HCT116 (cell line): ENCODE data around the gene POU5F1. TPM values are rescaled to one million over a fixed set of nuclear protein-coding genes. Genes with fewer than 3 reads are reported as not detected.

Experiments used
- ATAC-seq: fragments of 200-7000 bp; cut with Tn5 transposase; 2 replicates; pipeline ENCODE4 v1.9.1; 2020; ENCODE audit warnings: mild to moderate bottlenecking, moderate library complexity
- BruUV-seq: library from RNA; stranded (reverse); fragments of 400-500 nt; replicated peaks from 2 replicates; lab custom pipeline; 2021; lab: Mats Ljungman, UMichigan
- CTCF ChIA-PET: fragments of 300-600 bp; sonication (Branson Sonifier 250); formaldehyde crosslinking; loops from one replicate; lab custom pipeline; 2021; ENCODE audit warnings: antibody characterized with exemption; lab: Charles Lee
- POLR2A ChIA-PET: fragments of 300-600, 350-600 bp; sonication (Branson Sonifier 250); formaldehyde crosslinking; loops from one replicate; lab custom pipeline; 2021; ENCODE audit warnings: antibody characterized with exemption; lab: Charles Lee
- RAD21 ChIA-PET, 2 experiments: fragments of 300-600 bp; sonication (Branson Sonifier 250); formaldehyde crosslinking; loops; one replicate each; lab custom pipeline; 2023; ENCODE audit warnings: low total read pairs in 2 of 2; ENCODE audit not compliant: uncharacterized antibody in 2 of 2, unreplicated experiment in 2 of 2, low non-redundant PET in 1 of 2; lab: Charles Lee
- DNase-seq: peaks from one replicate; pipeline ENCODE4 v3.0.0-alpha.2; 2010; ENCODE audit warnings: low read depth, low spot score
- H2AFZ ChIP-seq: fragments of 200-600 bp; shearing (Covaris generic), sonication (generic); 2 replicates; pipeline ENCODE4 v1.6.1; 2017; ENCODE audit warnings: low read depth, mixed run types, mixed read lengths, antibody characterized with exemption, low read length; ENCODE audit not compliant: poor library complexity, severe bottlenecking
- H3K27ac ChIP-seq: 2 replicates; pipeline ENCODE4 v1.5.1; 2012; ENCODE audit warnings: low read depth, low read length
- H3K27me3 ChIP-seq: fragments of 200-600 bp; sonication (generic); 2 replicates; pipeline ENCODE4 v1.6.1; 2016; ENCODE audit warnings: mixed run types, low read length, mixed read lengths; ENCODE audit not compliant: insufficient read depth
- H3K36me3 ChIP-seq, 2 experiments: fragments of 200-500 bp in 1 of 2; fragments of 200-600 bp in 1 of 2; sonication (Bioruptor generic) in 1 of 2; sonication (generic) in 1 of 2; 2 replicates each; pipeline versions ENCODE4 v1.5.1 to v1.6.1; 2014 to 2016; ENCODE audit warnings: low read length in 2 of 2, inconsistent platforms in 1 of 2, mixed read lengths in 1 of 2, mixed run types in 1 of 2; ENCODE audit not compliant: insufficient read depth in 2 of 2, control insufficient read depth in 1 of 2
- H3K4me1 ChIP-seq, 2 experiments: fragments of 200-600 bp in 1 of 2; sonication (generic) in 1 of 2; 2 replicates each; pipeline versions ENCODE4 v1.5.1 to v1.6.1; 2012 to 2017; ENCODE audit warnings: low read length in 2 of 2, inconsistent platforms in 1 of 2, mild to moderate bottlenecking in 1 of 2, mixed read lengths in 1 of 2, mixed run types in 1 of 2, moderate library complexity in 1 of 2; ENCODE audit not compliant: insufficient read depth in 2 of 2, control insufficient read depth in 1 of 2
- H3K4me2 ChIP-seq: fragments of 200-600 bp; sonication (generic); 2 replicates; pipeline ENCODE4 v1.6.1; 2017; ENCODE audit warnings: mixed run types, low read length, mixed read lengths
- H3K4me3 ChIP-seq, 2 experiments: fragments of 200-600 bp in 1 of 2; sonication (generic) in 1 of 2; replicated peaks in 1 of 2; 2 replicates each; pipeline ENCODE4 v1.5.1; 2011 to 2016; ENCODE audit warnings: low read length in 2 of 2, control low read depth in 1 of 2, low read depth in 1 of 2, mild to moderate bottlenecking in 1 of 2, mixed read lengths in 1 of 2, mixed run types in 1 of 2
- H3K79me2 ChIP-seq: fragments of 200-600 bp; sonication (generic); 2 replicates; pipeline ENCODE4 v1.6.1; 2017; ENCODE audit warnings: mild to moderate bottlenecking, mixed run types, low read length, moderate library complexity, mixed read lengths; ENCODE audit not compliant: insufficient read depth
- H3K9ac ChIP-seq: fragments of 200-600 bp; sonication (generic); 2 replicates; pipeline ENCODE4 v1.6.1; 2016; ENCODE audit warnings: low read length, mixed read lengths
- H3K9me2 ChIP-seq: fragments of 200-600 bp; sonication (generic), shearing (Covaris generic); 2 replicates; pipeline ENCODE4 v1.6.1; 2017; ENCODE audit warnings: mixed run types, mild to moderate bottlenecking, moderate library complexity; ENCODE audit not compliant: insufficient read depth
- H3K9me3 ChIP-seq, 2 experiments: fragments of 200-500 bp in 1 of 2; fragments of 200-600 bp in 1 of 2; sonication (Bioruptor generic) in 1 of 2; sonication (generic) in 1 of 2; 2 replicates each; pipeline ENCODE4 v1.6.1; 2014 to 2017; ENCODE audit warnings: low read length in 2 of 2, mixed read lengths in 2 of 2, inconsistent platforms in 1 of 2, low read depth in 1 of 2, mild to moderate bottlenecking in 1 of 2, mixed run types in 1 of 2, moderate library complexity in 1 of 2; ENCODE audit not compliant: control insufficient read depth in 1 of 2, insufficient read depth in 1 of 2
- H4K20me1 ChIP-seq: fragments of 200-600 bp; sonication (generic), shearing (Covaris generic); 2 replicates; pipeline ENCODE4 v1.6.1; 2017; ENCODE audit warnings: mixed run types, mild to moderate bottlenecking, moderate library complexity; ENCODE audit not compliant: insufficient read depth
- ATF3 ChIP-seq: IDR thresholded peaks from 2 replicates; pipeline ENCODE4 v1.6.1; 2012
- CTCF ChIP-seq, 3 experiments: fragments of 200-600 bp in 1 of 3; sonication (generic) in 1 of 3; IDR thresholded peaks in 2 of 3; conservative IDR thresholded peaks in 1 of 3; 2 replicates each; pipeline ENCODE4 v1.5.1; 2012 to 2017; ENCODE audit warnings: low read depth in 2 of 3, low read length in 2 of 3, antibody characterized with exemption in 1 of 3, borderline replicate concordance in 1 of 3, control low read depth in 1 of 3, mild to moderate bottlenecking in 1 of 3, mixed read lengths in 1 of 3, mixed run types in 1 of 3, moderate library complexity in 1 of 3; ENCODE audit not compliant: insufficient read depth in 1 of 3
- POLR2A ChIP-seq: IDR thresholded peaks from 2 replicates; pipeline ENCODE4 v1.7.0; 2011; ENCODE audit warnings: borderline replicate concordance; ENCODE audit not compliant: insufficient read depth, insufficient read length; ENCODE audit errors: extremely low read depth
- POLR2AphosphoS5 ChIP-seq: IDR thresholded peaks from 2 replicates; pipeline ENCODE4 v1.6.1; 2011; ENCODE audit warnings: mild to moderate bottlenecking, low read depth, low read length, moderate library complexity
- SIN3A ChIP-seq: IDR thresholded peaks from 2 replicates; pipeline ENCODE4 v1.6.1; 2012; ENCODE audit warnings: low read depth
- YY1 ChIP-seq: IDR thresholded peaks from 2 replicates; pipeline ENCODE4 v1.6.1; 2011; ENCODE audit warnings: low read length, low read depth, moderate library complexity, mild to moderate bottlenecking; ENCODE audit not compliant: insufficient replicate concordance; ENCODE audit errors: extremely low read depth
- intact Hi-C: fragments of 100-400 bp; cut with micrococcal nuclease; formaldehyde crosslinking; loops from 2 replicates; pipeline ENCODE4 v1.10.0; 2022
- total RNA-seq: library from RNA; stranded (reverse); gene quantifications from one replicate; pipeline ENCODE4 v1.2.1, GENCODE V29; 2021; ENCODE audit not compliant: unreplicated experiment

POU5F1 gene
- total RNA-seq, 1 experiment from 2014 or later: 1.9 TPM

GRCh38 chr6:31125586-31126363 is 44.7 kb downstream of the POU5F1 start:
- H3K9me3 ChIP-seq: no peaks in the 10 kb centered on the region
- TF ChIP-seq SIN3A (no peak), POLR2A (no peak), POLR2AphosphoS5 (no peak; the same call in 1 of the 2 replicates), YY1 (no peak), ATF3 (no peak), CTCF (IDR thresholded peaks at IDR 0.05 in 2 of 3, conservative IDR thresholded peaks at IDR 0.05 in 1 of 3; ENCODE audit: borderline replicate concordance in 1 of 3, insufficient read depth in 1 of 3, low read depth in 2 of 3, low read length in 2 of 3) (no peak)
- H3K4me1 ChIP-seq: peaks cover 41 to 61% of the 10 kb centered on the region in 2 experiments
- no peak overlapping the region for H3K27ac ChIP-seq
- H4K20me1 ChIP-seq: no peaks in the 10 kb centered on the region
- BruUV-seq: no TSS peak
- no peaks in the 10 kb centered on the region for H3K9me2 ChIP-seq
- H3K9ac ChIP-seq: peak overlapping the region; percentile 40; the same call in 1 of the 2 replicates
- POLR2A ChIA-PET: interaction anchor here (1.4 to 1.6 kb wide), 2 partner anchors 9 to 11 kb away, joined by 4 to 5 read pairs; partner anchors contain the start of gene PSORS1C1
- ATAC-seq: no peak
- intact Hi-C loops: no loop called here
- peak overlapping the region; percentile 70 for H3K4me2 ChIP-seq
- no peak overlapping the region for H2AFZ ChIP-seq
- CTCF ChIA-PET: interaction anchor here (1.1 to 1.3 kb wide), 3 partner anchors 11 to 241 kb away, joined by 3 read pairs; partner anchors contain the start of gene PSORS1C1
- RAD21 ChIA-PET: interaction anchor here in 1 of 2 experiments (0.6 to 0.7 kb wide), 2 partner anchors 22 to 66 kb away, joined by 3 read pairs; no protein-coding TSS in a partner anchor
- no peak for DNase-seq
- H3K36me3 ChIP-seq: no peaks in the 10 kb centered on the region
- H3K4me3 ChIP-seq: 0 out of 4 replicates have a peak overlapping the region, but pooled peaks of 1 of the 2 experiments have one; percentile 23
- no peaks in the 10 kb centered on the region for H3K27me3 ChIP-seq
- no peaks in the 10 kb centered on the region for H3K79me2 ChIP-seq
